ENCODE results near the gene TP53I11. TPM values are rescaled to one million over a fixed set of nuclear protein-coding genes. Genes with fewer than 3 reads are reported as not detected.

Gene TP53I11
- total RNA-seq, 1 donor from 2014 or later = 36.9 TPM

- no peak for DNase-seq
Measured at GRCh38 chr11:44912270-44912987, 38.3 kb downstream of the TP53I11 start.

- peak; percentile 96 for DNase-seq
Measured at GRCh38 chr11:44911029-44911814, 39.5 kb downstream of the TP53I11 start.

GRCh38 chr11:44910591-44910990, 40.1 kb downstream of the TP53I11 start:
- DNase-seq = no peak

- no peak for DNase-seq
Measured at GRCh38 chr11:44909557-44909956, 41.1 kb downstream of the TP53I11 start.

- no peak for DNase-seq
Measured at GRCh38 chr11:44906649-44907048, 44.0 kb downstream of the TP53I11 start.

- DNase-seq = no peak
Measured at GRCh38 chr11:44905131-44905866, 45.4 kb downstream of the TP53I11 start.

GRCh38 chr11:44904261-44905020, 46.2 kb downstream of the TP53I11 start:
- no peak for DNase-seq

- DNase-seq = no peak
Measured at GRCh38 chr11:44903518-44903917, 47.2 kb downstream of the TP53I11 start.

GRCh38 chr11:44903035-44903434, 47.6 kb downstream of the TP53I11 start:
- DNase-seq = no peak

- DNase-seq = no peak
Measured at GRCh38 chr11:44901786-44902185, 48.9 kb downstream of the TP53I11 start.

GRCh38 chr11:44901120-44901633, 49.5 kb downstream of the TP53I11 start:
- DNase-seq = no peak

GRCh38 chr11:44899959-44900358, 50.7 kb downstream of the TP53I11 start:
- peak; percentile 43 for DNase-seq

GRCh38 chr11:44893846-44894617, 56.7 kb downstream of the TP53I11 start:
- DNase-seq = peak; percentile 86

GRCh38 chr11:44893308-44893822, 57.3 kb downstream of the TP53I11 start:
- DNase-seq = peak; percentile 92

GRCh38 chr11:44892843-44893242, 57.8 kb downstream of the TP53I11 start:
- DNase-seq = no peak

- DNase-seq = no peak
Measured at GRCh38 chr11:44889266-44889665, 61.4 kb downstream of the TP53I11 start.

GRCh38 chr11:44887636-44888035, 63.0 kb downstream of the TP53I11 start:
- no peak for DNase-seq

- peak; percentile 41 for DNase-seq
Measured at GRCh38 chr11:44886790-44887140, 63.9 kb downstream of the TP53I11 start.

GRCh38 chr11:44885919-44886789, 64.5 kb downstream of the TP53I11 start:
- DNase-seq = no peak
